GM18520 (cell line): ENCODE data around the gene CORO1C.

ENCODE experiments used
- ATAC-seq: cut with Tn5 transposase; IDR thresholded peaks from one replicate; pipeline ENCODE4 v1.9.1; 2021; ENCODE audit not compliant: unreplicated experiment

CORO1C gene

GRCh38 chr12:108727868-108728735 lies 3.2 kb downstream of the CORO1C start:
- no peak for ATAC-seq

- ATAC-seq, result no peak
These were observed 4.2 kb downstream of the CORO1C start for GRCh38 chr12:108727161-108727560.

GRCh38 chr12:108724890-108725151 lies 6.5 kb downstream of the CORO1C start:
- ATAC-seq, result no peak

GRCh38 chr12:108724054-108724889 lies 7.0 kb downstream of the CORO1C start:
- no peak for ATAC-seq

GRCh38 chr12:108722992-108723766 lies 8.1 kb downstream of the CORO1C start:
- no peak for ATAC-seq

- ATAC-seq, result no peak
These were observed 8.9 kb downstream of the CORO1C start for GRCh38 chr12:108722463-108722862.

- no peak for ATAC-seq
These were observed 9.5 kb downstream of the CORO1C start for GRCh38 chr12:108721824-108722223.

- ATAC-seq, result no peak
These were observed 10.4 kb downstream of the CORO1C start for GRCh38 chr12:108720757-108721514.

- ATAC-seq, result no peak
These were observed 14.1 kb downstream of the CORO1C start for GRCh38 chr12:108717243-108717642.

- no peak for ATAC-seq
These were observed 16.5 kb downstream of the CORO1C start for GRCh38 chr12:108714866-108715265.

- ATAC-seq, result no peak
These were observed 17.8 kb downstream of the CORO1C start for GRCh38 chr12:108713471-108713870.

GRCh38 chr12:108712925-108713203 lies 18.5 kb downstream of the CORO1C start:
- no peak for ATAC-seq

- no peak for ATAC-seq
These were observed 19.0 kb downstream of the CORO1C start for GRCh38 chr12:108712165-108712924.

GRCh38 chr12:108711489-108712164 lies 19.7 kb downstream of the CORO1C start:
- no peak for ATAC-seq

GRCh38 chr12:108709697-108710096 lies 21.6 kb downstream of the CORO1C start:
- ATAC-seq, result no peak

GRCh38 chr12:108704527-108704926 lies 26.8 kb downstream of the CORO1C start:
- no peak for ATAC-seq

GRCh38 chr12:108702595-108703320 lies 28.6 kb downstream of the CORO1C start:
- no peak for ATAC-seq

- ATAC-seq, result no peak
These were observed 29.4 kb downstream of the CORO1C start for GRCh38 chr12:108701779-108702441.
